WTC11 (cell line): ENCODE results near the gene DOCK8.

ENCODE experiments used
- E2F5 ChIP-seq: sonication (generic); formaldehyde crosslinking; IDR thresholded peaks from 2 replicates; pipeline ENCODE4 v1.8.1; 2022; ENCODE audit warnings: mild to moderate bottlenecking, moderate library complexity, missing genetic modification reagents
- TEAD1 ChIP-seq: sonication (generic); formaldehyde crosslinking; IDR thresholded peaks from 2 replicates; pipeline ENCODE4 v1.8.0; 2022; ENCODE audit warnings: mild to moderate bottlenecking, missing genetic modification reagents

GRCh38 chr9:374736-375135, 160.1 kb downstream of the DOCK8 start:
- no peak for TF ChIP-seq TEAD1 (CRISPR knock-in tag)
- no peak for TF ChIP-seq E2F5 (CRISPR knock-in tag)
